Measurements from ENCODE around the gene TRIB2. TPM values are rescaled to one million over a fixed set of nuclear protein-coding genes. Genes with fewer than 3 reads are reported as not detected.

Gene TRIB2
- total RNA-seq, 1 donor from 2014 or later = 19.0 TPM

- DNase-seq = no peak
These were observed 4.1 kb downstream of the TRIB2 start for GRCh38 chr2:12720754-12721378.

DNA sequence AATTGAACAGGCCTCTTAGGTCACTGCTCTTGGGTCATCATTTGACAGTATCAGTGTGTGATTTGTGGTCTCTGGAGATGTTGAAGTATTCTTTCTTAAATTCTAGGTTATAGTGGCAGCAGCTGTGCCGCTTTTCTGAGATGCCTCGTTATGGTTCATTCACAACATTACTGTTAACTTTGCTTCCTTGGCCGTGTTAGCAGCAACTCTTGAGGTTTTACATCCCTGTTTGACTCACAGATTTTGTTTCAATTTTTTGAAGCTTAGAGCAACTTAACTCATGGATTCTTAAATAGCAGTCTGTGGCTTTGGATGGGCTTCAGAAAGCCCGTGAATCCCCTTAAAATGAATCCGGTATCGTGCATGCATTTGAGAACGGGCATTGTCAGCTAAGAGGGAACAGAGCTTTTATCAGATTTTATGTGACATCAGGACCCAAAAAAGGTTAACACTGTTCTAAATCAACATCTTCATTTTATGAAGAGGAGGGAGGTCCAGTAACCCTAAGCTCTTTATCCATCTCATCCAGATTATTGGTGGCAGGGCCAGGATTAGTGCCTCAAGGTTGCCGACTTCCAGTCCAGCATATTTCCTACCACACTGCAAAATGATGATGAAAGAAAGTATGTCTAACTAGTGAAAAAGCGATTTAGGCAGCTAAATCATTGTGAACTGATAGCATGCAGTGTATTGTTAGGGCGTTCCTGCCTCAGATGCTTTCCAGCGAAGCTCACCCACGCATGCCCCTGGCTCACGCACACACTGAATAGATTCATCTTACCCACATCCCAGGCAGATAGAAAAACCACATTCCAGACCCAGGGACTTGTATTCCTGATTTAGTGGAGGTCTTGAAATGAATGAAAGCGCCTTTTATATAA lies 5.1 kb downstream of the TRIB2 start:
- DNase-seq = no peak

DNA sequence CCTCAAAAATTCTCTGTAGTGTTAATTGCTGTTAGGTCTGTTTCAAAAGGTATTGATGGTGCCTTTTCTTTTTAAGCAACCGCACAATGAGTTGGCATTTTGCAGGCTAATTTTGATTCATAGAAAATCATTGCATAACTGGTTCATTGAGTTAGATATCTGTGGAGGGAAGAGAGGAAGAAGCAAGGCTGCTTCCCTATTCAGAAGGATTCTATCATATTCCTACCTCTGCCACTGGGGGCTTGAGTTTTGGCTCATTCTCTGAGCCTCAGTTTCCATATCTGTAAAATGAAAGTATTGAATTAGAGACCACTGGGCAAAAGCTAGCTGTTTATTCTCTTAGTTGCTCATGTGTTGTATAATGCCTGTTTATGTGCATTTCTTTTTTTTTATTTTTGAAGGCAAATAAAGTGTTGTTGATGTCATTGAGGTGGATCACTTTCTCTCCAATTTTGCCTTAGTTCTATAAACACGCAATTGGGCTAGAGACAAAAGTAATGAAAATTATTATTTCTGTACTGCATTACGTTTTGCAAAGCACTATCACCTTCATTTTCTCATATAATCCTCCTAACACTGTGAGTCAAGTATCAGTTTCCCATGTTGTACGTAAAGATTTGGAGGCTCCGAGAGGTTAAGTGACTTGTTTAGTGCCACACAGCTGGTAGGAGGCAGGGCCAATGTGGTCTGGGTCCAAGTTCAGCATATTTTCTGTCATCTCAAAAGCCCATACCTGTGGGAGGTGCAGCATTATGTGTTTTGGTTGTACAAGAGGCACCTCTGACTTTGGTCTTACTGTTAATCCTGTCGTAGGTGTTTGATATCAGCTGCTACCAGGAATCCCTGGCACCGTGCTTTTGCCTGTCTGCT lies 5.9 kb downstream of the TRIB2 start:
- no peak for DNase-seq

- no peak for DNase-seq
These were observed 7.2 kb downstream of the TRIB2 start for GRCh38 chr2:12723736-12724463.

GRCh38 chr2:12725233-12726187 lies 8.8 kb downstream of the TRIB2 start:
- no peak for DNase-seq

- DNase-seq = no peak
These were observed 9.5 kb downstream of the TRIB2 start for GRCh38 chr2:12726271-12726670.

DNA sequence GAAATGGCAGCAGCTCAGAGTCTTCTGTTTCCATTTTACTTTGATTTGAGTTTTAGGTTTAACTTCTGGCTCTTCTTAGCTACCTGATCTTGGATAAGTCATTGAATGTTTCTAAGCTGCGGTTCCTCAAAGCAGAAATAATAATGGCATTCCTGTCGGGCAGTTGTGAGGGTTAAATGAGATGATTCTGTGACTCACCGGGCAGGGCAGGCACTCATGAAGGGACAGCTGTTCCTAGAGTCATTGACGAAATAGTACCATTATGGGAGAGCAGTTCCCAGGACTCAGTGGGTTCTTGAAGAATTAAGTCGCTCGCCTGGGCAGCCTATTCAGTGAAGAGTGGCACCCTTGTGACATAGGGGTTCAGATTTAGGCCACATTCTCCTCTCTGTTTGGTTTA lies 10.3 kb downstream of the TRIB2 start:
- DNase-seq = no peak

DNA sequence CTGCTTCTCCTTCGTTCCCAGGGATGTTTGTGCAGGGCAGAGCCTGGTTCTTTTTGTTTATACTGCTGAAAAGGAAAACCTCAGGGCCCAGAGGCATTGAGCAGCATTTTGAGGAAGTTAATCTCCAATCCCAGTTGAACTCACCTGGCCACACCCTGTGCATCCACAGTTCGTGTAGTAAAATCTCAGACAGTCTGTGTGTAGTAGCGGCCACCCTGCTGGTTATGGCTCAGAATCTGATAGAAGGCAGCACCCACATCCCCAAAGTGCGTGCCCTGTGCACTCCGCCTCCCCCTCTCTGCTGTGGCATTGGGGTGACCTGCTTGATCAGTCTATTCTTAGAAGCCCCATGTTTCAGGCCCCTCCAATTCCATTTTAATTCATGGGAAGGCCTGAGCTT lies 10.9 kb downstream of the TRIB2 start:
- no peak for DNase-seq

DNA sequence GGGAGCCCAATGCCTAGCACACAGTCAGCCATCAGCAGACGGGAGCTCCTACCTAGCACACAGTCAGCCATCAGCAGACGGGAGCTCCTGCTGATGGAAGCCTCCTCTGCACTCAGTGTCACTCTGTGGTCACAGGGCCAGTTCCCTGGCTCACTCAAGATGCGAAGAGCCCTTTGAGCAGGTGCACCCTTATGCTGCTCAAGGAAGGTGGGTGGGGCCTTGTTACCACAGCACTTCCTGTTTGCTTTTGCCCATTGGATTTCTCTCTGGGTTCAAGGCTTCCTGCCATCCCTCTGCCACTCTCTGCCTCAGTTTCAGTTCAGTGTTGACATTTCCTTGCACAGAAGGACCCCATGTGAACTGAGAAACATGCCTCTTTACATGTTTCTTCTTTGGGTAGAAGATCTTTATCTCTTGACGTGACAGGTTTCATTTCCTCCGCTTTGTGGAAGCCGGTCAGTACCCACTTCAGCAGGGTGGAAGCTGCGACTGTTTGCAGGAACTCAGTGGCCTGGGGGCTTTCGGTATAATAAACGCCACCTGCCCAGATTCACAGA lies 11.6 kb downstream of the TRIB2 start:
- no peak for DNase-seq

DNA sequence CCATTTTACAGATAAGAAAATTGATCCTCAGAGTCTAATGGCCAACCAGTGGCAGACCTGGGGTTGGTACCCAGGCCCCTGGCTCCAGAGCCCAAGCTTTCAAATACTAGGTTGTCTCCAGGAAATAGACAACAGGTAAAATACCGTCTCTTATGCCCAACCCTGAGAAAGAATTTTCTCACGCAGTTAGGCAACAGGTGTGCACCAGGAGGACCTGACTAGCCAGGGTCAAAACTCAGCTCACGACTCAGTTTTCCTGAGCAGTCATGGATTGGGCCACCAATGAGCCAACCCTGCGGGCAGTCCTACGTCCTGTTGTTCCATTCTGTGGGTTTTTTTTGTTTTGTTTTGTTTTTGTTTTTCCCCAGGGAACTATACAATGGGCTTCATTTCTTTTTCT lies 13.5 kb downstream of the TRIB2 start:
- no peak for DNase-seq

DNA sequence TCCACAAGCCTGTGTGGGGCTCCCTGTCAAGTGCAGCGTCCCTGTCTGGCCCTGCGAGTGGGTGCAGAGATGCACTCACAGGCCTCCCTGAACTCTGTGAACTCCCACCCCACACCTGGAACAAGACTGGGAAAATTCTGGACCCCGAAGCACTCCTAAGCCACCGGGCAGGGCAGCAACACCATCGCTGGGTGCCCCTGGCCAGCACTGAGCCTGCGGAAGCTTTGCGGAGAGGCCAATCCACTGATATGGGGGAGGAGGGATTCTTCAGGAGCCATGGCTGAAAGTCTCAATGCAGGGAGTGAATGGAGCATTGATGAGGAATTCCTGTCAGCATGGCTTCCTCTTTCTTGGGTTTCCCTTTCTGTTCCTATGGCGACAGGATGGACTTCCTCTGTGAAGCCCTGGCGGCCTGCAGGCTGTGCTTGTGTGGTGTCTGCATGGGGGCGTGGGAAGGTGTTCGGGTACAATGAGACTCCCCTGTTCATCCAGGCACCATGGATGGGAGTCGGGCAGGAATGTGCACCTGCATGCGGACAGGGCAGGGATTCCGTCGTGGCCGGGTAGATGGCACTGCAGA lies 15.1 kb downstream of the TRIB2 start:
- DNase-seq = no peak

DNA sequence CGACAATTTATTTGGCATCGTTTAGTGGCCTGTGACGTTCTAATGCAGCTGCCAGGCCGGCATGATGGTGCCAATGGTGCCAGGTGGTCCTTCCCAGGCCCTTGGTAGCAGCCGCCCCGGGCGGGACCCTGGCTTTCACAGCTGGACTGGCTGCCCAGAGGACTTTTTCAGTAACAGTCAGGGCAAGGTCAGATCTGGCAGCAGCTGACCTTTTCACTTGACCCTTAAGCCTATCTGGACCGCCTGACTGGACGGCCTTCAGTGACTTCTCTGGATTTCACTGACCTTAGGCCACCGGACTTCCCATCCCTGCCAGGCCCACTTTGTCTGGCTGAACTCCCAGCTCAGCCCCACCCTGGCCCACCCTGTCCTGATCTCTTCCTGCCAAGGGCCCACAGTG lies 15.9 kb downstream of the TRIB2 start:
- no peak for DNase-seq

- no peak for DNase-seq
These were observed 17.1 kb downstream of the TRIB2 start for GRCh38 chr2:12733846-12734245.

GRCh38 chr2:12734914-12735654 lies 18.3 kb downstream of the TRIB2 start:
- DNase-seq = no peak

DNA sequence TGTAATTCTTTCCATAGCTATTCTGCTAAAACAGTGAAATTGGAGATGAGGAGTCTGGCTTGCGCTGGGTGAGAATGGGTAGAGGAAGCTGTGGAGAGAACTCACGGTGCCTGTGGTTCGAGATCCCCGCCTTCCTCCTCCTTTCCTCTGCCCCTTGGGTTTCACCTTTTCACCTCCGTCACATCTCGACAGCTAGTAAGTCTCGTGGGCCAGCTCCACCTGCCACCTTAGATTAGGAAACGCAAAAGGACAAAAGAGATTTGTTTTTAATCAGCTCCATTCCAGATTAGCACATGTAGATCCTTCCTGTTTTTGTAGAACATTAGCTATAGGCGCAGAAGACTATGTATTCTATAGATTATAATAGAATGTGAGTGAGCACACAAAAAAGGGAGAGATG lies 20.6 kb downstream of the TRIB2 start:
- DNase-seq = no peak

- no peak for DNase-seq
These were observed 21.2 kb downstream of the TRIB2 start for GRCh38 chr2:12737738-12738485.

- DNase-seq = no peak
These were observed 23.1 kb downstream of the TRIB2 start for GRCh38 chr2:12739721-12740254.

- DNase-seq = no peak
These were observed 24.6 kb downstream of the TRIB2 start for GRCh38 chr2:12741380-12741779.

Measured in skin of body (tissue), 2 donors.